ENCODE measurements around the gene POFUT2. TPM values are rescaled to one million over a fixed set of nuclear protein-coding genes. Genes with fewer than 3 reads are reported as not detected.

POFUT2 gene
- total and polyA plus RNA-seq, 2 donors from 2014 or later = 18.3 to 30.2 TPM

DNA sequence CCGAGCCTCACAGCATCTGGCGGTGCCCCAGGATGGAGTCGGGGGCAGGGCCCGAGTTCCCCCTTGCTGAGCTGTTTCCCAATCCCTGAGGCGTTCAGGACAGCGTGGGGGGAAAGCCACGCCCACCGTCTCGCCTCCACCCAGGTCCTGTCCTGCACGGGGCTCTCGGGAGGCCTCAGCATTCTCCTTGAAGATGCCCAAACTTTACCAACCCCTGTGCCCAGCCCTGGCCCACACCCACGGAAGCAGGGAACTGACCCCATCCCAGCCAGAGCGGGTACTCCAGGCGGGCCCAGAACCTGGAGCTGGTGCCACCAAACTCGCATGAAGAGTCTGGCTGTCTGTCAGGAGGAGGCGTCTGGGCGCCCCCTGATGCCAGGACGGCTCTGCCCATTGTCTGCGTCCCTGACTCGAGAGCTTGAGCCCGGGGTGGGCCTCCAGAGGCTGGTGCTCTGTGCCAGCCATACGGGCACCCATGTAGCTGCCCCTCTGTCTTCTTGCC, 35.3 kb upstream of the POFUT2 start:
- Histone ChIP-seq H3K4me3 (ENCODE audit: low read length in 3 of 3) (no peak overlapping the region), H3K9ac (ENCODE audit: low read length in 3 of 3) (no peak overlapping the region), H3K27me3 (ENCODE audit: control insufficient read depth, insufficient read depth, low read length) (no peaks in the 10 kb centered on the region), H3K4me1 (ENCODE audit: control insufficient read depth in 2 of 3, insufficient read depth in 2 of 3, low read depth in 1 of 3, low read length in 3 of 3) (peaks cover 0 to 43% (median 30%) of the 10 kb centered on the region in 3 donors), H3K9me3 (ENCODE audit: control insufficient read depth in 2 of 3, insufficient read depth in 1 of 3, low read length in 3 of 3) (no peaks in the 10 kb centered on the region), H3K27ac (ENCODE audit: low read depth in 2 of 2, low read length in 2 of 2) (peak overlapping the region; percentile 71 to 73), H3K36me3 (ENCODE audit: control insufficient read depth in 2 of 3, insufficient read depth in 3 of 3, low read length in 3 of 3) (no peaks in the 10 kb centered on the region)
- FAIRE-seq = no peak
- no peak for TF ChIP-seq CTCF (IDR thresholded peaks at IDR 0.05; ENCODE audit: borderline replicate concordance, extremely low read depth, insufficient read depth)
- intact Hi-C loops (cut with DNase I) = no loop called here
- peak in 2 of 5 donors; percentile 75 to 87 for DNase-seq

- H3K4me1 ChIP-seq (ENCODE audit: control insufficient read depth in 2 of 3, insufficient read depth in 2 of 3, low read depth in 1 of 3, low read length in 3 of 3) = peaks cover 0 to 43% (median 30%) of the 10 kb centered on the region in 3 donors
- peak in 1 of 5 donors; percentile 55 for DNase-seq
- TF ChIP-seq CTCF (IDR thresholded peaks at IDR 0.05; ENCODE audit: borderline replicate concordance, extremely low read depth, insufficient read depth) = no peak
- H3K27ac ChIP-seq (ENCODE audit: low read depth in 2 of 2, low read length in 2 of 2) = peak overlapping the region; percentile 41 to 73
- H3K9ac ChIP-seq (ENCODE audit: low read length in 3 of 3) = peak overlapping the region in 1 of 3 donors; percentile 26
- intact Hi-C loops (cut with DNase I) = no loop called here
- H3K9me3 ChIP-seq (ENCODE audit: control insufficient read depth in 2 of 3, insufficient read depth in 1 of 3, low read length in 3 of 3) = no peaks in the 10 kb centered on the region
- H3K27me3 ChIP-seq (ENCODE audit: control insufficient read depth, insufficient read depth, low read length) = no peaks in the 10 kb centered on the region
- FAIRE-seq = no peak
- no peaks in the 10 kb centered on the region for H3K36me3 ChIP-seq (ENCODE audit: control insufficient read depth in 2 of 3, insufficient read depth in 3 of 3, low read length in 3 of 3)
- H3K4me3 ChIP-seq (ENCODE audit: low read length in 3 of 3) = no peak overlapping the region
Measured at GRCh38 chr21:45322231-45322959, 34.7 kb upstream of the POFUT2 start.

- peaks cover 0 to 43% (median 30%) of the 10 kb centered on the region in 3 donors for H3K4me1 ChIP-seq (ENCODE audit: control insufficient read depth in 2 of 3, insufficient read depth in 2 of 3, low read depth in 1 of 3, low read length in 3 of 3)
- H3K27ac ChIP-seq (ENCODE audit: low read depth in 2 of 2, low read length in 2 of 2) = peak overlapping the region; percentile 42 to 90
- DNase-seq (peak in 2 of 5 donors; percentile 42 to 83), FAIRE-seq (no peak)
- H3K4me3 ChIP-seq (ENCODE audit: low read length in 3 of 3) = no peak overlapping the region
- H3K9ac ChIP-seq (ENCODE audit: low read length in 3 of 3) = peak overlapping the region in 1 of 3 donors; percentile 65
- H3K9me3 ChIP-seq (ENCODE audit: control insufficient read depth in 2 of 3, insufficient read depth in 1 of 3, low read length in 3 of 3) = no peaks in the 10 kb centered on the region
- no peaks in the 10 kb centered on the region for H3K36me3 ChIP-seq (ENCODE audit: control insufficient read depth in 2 of 3, insufficient read depth in 3 of 3, low read length in 3 of 3)
- TF ChIP-seq CTCF (IDR thresholded peaks at IDR 0.05; ENCODE audit: borderline replicate concordance, extremely low read depth, insufficient read depth) = no peak
- intact Hi-C loops (cut with DNase I) = no loop called here
- no peaks in the 10 kb centered on the region for H3K27me3 ChIP-seq (ENCODE audit: control insufficient read depth, insufficient read depth, low read length)
Measured at GRCh38 chr21:45320261-45321025, 32.7 kb upstream of the POFUT2 start.
